ENCODE data around the gene HSFY1.
"Not testable (repeated sequence)": the region's sequence is repeated elsewhere in the genome, so short reads cannot be mapped to it uniquely, and the experiment has no call there.

The HSFY1 gene

GRCh38 chrY:18546420-18546819 lies at the start of gene HSFY1:
Gene HSFY1 (plus strand): TSS chrY:18546720. CDS start chrY:18546788, 68 bp downstream.
- not testable (repeated sequence) for DNase-seq

- not testable (repeated sequence) for DNase-seq
Observed at GRCh38 chrY:18504266-18504665, 42.3 kb upstream of the HSFY1 start.

- not testable (repeated sequence) for DNase-seq
Observed at GRCh38 chrY:18530995-18531655, 15.4 kb upstream of the HSFY1 start.

- not testable (repeated sequence) for DNase-seq
Observed at GRCh38 chrY:18538952-18539351, 7.6 kb upstream of the HSFY1 start.

GRCh38 chrY:18553132-18553531 lies 6.6 kb downstream of the HSFY1 start:
- DNase-seq, result not testable (repeated sequence)

GRCh38 chrY:18565915-18566314 lies 19.4 kb downstream of the HSFY1 start:
- DNase-seq, result not testable (repeated sequence)

Measured in activated CD4-positive, alpha-beta T cell treated with anti-CD3 and anti-CD28 coated beads, Interleukin-2, amount 50 U/mL, for 4 hours (primary cell).